B cell (primary cell): Measurements from ENCODE around the gene PIK3R3. TPM values are rescaled to one million over a fixed set of nuclear protein-coding genes. Genes with fewer than 3 reads are reported as not detected.

Experiments
- ATAC-seq: fragments of 200-7000 bp; cut with Tn5 transposase; one replicate; pipeline ENCODE4 v1.10.0; 2021; ENCODE audit warnings: low read depth, mild to moderate bottlenecking, moderate number of reproducible peaks, moderate library complexity
- CTCF ChIA-PET: fragments of 350-600 bp; sonication (Branson Sonifier 250); formaldehyde crosslinking; loops from one replicate; lab custom pipeline; 2021; ENCODE audit warnings: antibody characterized with exemption, inconsistent platforms; lab: Charles Lee
- POLR2A ChIA-PET: fragments of 350-600 bp; sonication (Branson Sonifier 250); formaldehyde crosslinking; loops from one replicate; lab custom pipeline; 2021; ENCODE audit warnings: antibody characterized with exemption; lab: Charles Lee
- DNase-seq: peaks from one replicate; pipeline ENCODE4 v3.0.0; 2013
- H2AFZ ChIP-seq: 2 replicates; pipeline ENCODE4 v1.6.1; 2012; ENCODE audit warnings: mild to moderate bottlenecking, low read depth, low read length; ENCODE audit not compliant: insufficient read depth, poor library complexity, severe bottlenecking
- H3K27ac ChIP-seq, 2 donors: 1 replicate in 1 of 2; 2 replicates in 1 of 2; pipeline ENCODE4 v1.5.1; 2012 to 2013; ENCODE audit warnings: low read length in 2 of 2, mild to moderate bottlenecking in 2 of 2, moderate library complexity in 1 of 2
- H3K27me3 ChIP-seq, 4 experiments: fragments of 200-600 bp in 1 of 4; sonication (generic) in 1 of 4; replicated peaks in 1 of 4; 1 replicate in 2 of 4; 2 replicates in 2 of 4; pipeline versions ENCODE4 v1.6.1 to v1.7.0; 2013 to 2016; ENCODE audit warnings: low read length in 3 of 4, mild to moderate bottlenecking in 2 of 4, mixed read lengths in 1 of 4, moderate library complexity in 1 of 4; ENCODE audit not compliant: insufficient read depth in 4 of 4, control insufficient read depth in 3 of 4; ENCODE audit errors: control extremely low read depth in 1 of 4
- H3K36me3 ChIP-seq, 2 experiments: replicated peaks in 1 of 2; 1 replicate in 1 of 2; 2 replicates in 1 of 2; pipeline versions ENCODE4 v1.6.1 to v1.7.1; 2013; ENCODE audit warnings: low read length in 1 of 2; ENCODE audit not compliant: insufficient read depth in 2 of 2, control insufficient read depth in 1 of 2; ENCODE audit errors: control extremely low read depth in 1 of 2, extremely low read depth in 1 of 2
- H3K4me1 ChIP-seq, 2 donors: fragments of 200-600 bp in 1 of 2; sonication (generic) in 1 of 2; 1 replicate in 1 of 2; 2 replicates in 1 of 2; pipeline versions ENCODE4 v1.5.1 to v1.6.1; 2013 to 2017; ENCODE audit warnings: low read length in 2 of 2; ENCODE audit not compliant: control insufficient read depth in 2 of 2, insufficient read depth in 2 of 2
- H3K4me2 ChIP-seq: replicated peaks from 2 replicates; pipeline ENCODE3; 2012; ENCODE audit warnings: mild to moderate bottlenecking, low read depth, low read length; ENCODE audit not compliant: poor library complexity, severe bottlenecking
- H3K4me3 ChIP-seq, 5 experiments: fragments of 200-600 bp in 1 of 5; sonication (generic) in 1 of 5; 1 replicate in 3 of 5; 2 replicates in 2 of 5; pipeline versions ENCODE4 v1.5.1 to v1.7.0; 2011 to 2016; ENCODE audit warnings: low read length in 4 of 5, mild to moderate bottlenecking in 4 of 5, low read depth in 2 of 5, control low read depth in 1 of 5, moderate library complexity in 1 of 5; ENCODE audit not compliant: insufficient read depth in 1 of 5; ENCODE audit errors: control extremely low read depth in 1 of 5, extremely low read depth in 1 of 5
- H3K79me2 ChIP-seq: fragments of 200-600 bp; sonication (generic); one replicate; pipeline ENCODE4 v1.6.0; 2016; ENCODE audit warnings: low read length; ENCODE audit not compliant: control insufficient read depth, insufficient read depth
- H3K9ac ChIP-seq: fragments of 200-600 bp; sonication (generic); 2 replicates; pipeline ENCODE4 v1.6.1; 2017; ENCODE audit warnings: mild to moderate bottlenecking, low read length, moderate library complexity
- H3K9me3 ChIP-seq, 3 donors: one replicate each; pipeline versions ENCODE4 v1.6.1 to v1.7.1; 2013; ENCODE audit warnings: low read length in 2 of 3; ENCODE audit not compliant: control insufficient read depth in 2 of 3, insufficient read depth in 1 of 3; ENCODE audit errors: control extremely low read depth in 1 of 3
- H4K20me1 ChIP-seq: 2 replicates; pipeline ENCODE4 v1.6.0; 2012; ENCODE audit warnings: mild to moderate bottlenecking, low read length; ENCODE audit not compliant: insufficient read depth, control insufficient read depth, poor library complexity, severe bottlenecking
- H3K27ac Mint-ChIP-seq: one replicate; pipeline ENCODE4 v1.8.0; 2021; ENCODE audit warnings: mixed read lengths
- H3K27me3 Mint-ChIP-seq: one replicate; pipeline ENCODE4 v1.8.0; 2021; ENCODE audit warnings: mixed read lengths
- H3K4me1 Mint-ChIP-seq: one replicate; pipeline ENCODE4 v1.8.0; 2021; ENCODE audit warnings: mixed read lengths
- H3K4me3 Mint-ChIP-seq: one replicate; pipeline ENCODE4 v1.8.0; 2021; ENCODE audit warnings: mixed read lengths
- H3K9me3 Mint-ChIP-seq: one replicate; pipeline ENCODE4 v1.8.0; 2022; ENCODE audit warnings: mixed read lengths; ENCODE audit not compliant: insufficient read depth
- CTCF ChIP-seq: fragments of 200-600 bp; IDR thresholded peaks from one replicate; pipeline ENCODE4 v1.8.0; 2022; ENCODE audit warnings: antibody characterized with exemption, mild to moderate bottlenecking
- EZH2 ChIP-seq: IDR thresholded peaks from 2 replicates; pipeline ENCODE4 v1.6.1; 2012; ENCODE audit warnings: borderline replicate concordance, low read depth, mild to moderate bottlenecking, moderate library complexity, low read length; ENCODE audit not compliant: insufficient read depth, poor library complexity, severe bottlenecking
- WGBS: methylation state at CpG from one replicate; pipeline ENCODE4 v1.1.5; 2013; ENCODE audit warnings: missing lambda C conversion rate; ENCODE audit not compliant: insufficient coverage; 5-methylcytosine and 5-hydroxymethylcytosine counted together
- intact Hi-C: fragments of 100-400 bp; cut with micrococcal nuclease; formaldehyde crosslinking; loops from one replicate; pipeline ENCODE4 v1.10.0; 2022
- polyA plus RNA-seq: library from polyadenylated mRNA; depleted of rRNA; stranded (reverse); fragments of >200 nt; gene quantifications from 2 replicates; pipeline ENCODE4 v1.2.3, GENCODE V29; 2012
- total RNA-seq, 2 donors: library from RNA; stranded (reverse); fragments of 120-200 nt in 1 of 2; gene quantifications; 1 replicate in 1 of 2; 2 replicates in 1 of 2; pipeline versions ENCODE4 v1.2.3 to v1.2.4, GENCODE V29; 2013 to 2022

PIK3R3 gene
- total and polyA plus RNA-seq, 2 donors (not counting 1 experiment from before 2014, with no cell fraction given), result 0.06 to 0.17 TPM

- 85% methylated on average over 13 of the region's 13 CpGs for WGBS
- TF ChIP-seq CTCF (no peak), EZH2 (no peak)
Measured at GRCh38 chr1:46176211-46176865, 43.9 kb upstream of the PIK3R3 start, which contains the start of gene P3R3URF. Gene P3R3URF (minus strand): TSS chr1:46176488. CDS start chr1:46176471, 17 bp downstream.

GRCh38 chr1:46175243-46175642, 42.8 kb upstream of the PIK3R3 start:
- Histone ChIP-seq H3K4me1 (peaks cover 13 to 31% of the 10 kb centered on the region in 2 donors), H3K9ac (no peak overlapping the region), H3K79me2 (no peaks in the 10 kb centered on the region), H3K27ac (no peak overlapping the region), H3K36me3 (no peaks in the 10 kb centered on the region), H3K27me3 (no peaks in the 10 kb centered on the region), H3K4me2 (no peak overlapping the region), H4K20me1 (no peaks in the 10 kb centered on the region), H2AFZ (no peak overlapping the region), H3K4me3 (no peak overlapping the region), H3K9me3 (no peaks in the 10 kb centered on the region)
- ChIA-PET CTCF (interaction anchor here (0.9 to 13.8 kb wide), 2 partner anchors 26 to 138 kb away, joined by 3 to 249 read pairs; no protein-coding TSS in a partner anchor), POLR2A (no interaction called here)
- ATAC-seq (no peak), DNase-seq (no peak)
- 90% methylated on average over 1 of the region's 3 CpGs for WGBS
- Mint-ChIP-seq H3K4me1 (peaks cover 10% of the 10 kb centered on the region), H3K9me3 (no peaks in the 10 kb centered on the region), H3K27me3 (no peaks in the 10 kb centered on the region), H3K27ac (no peak overlapping the region), H3K4me3 (no peak overlapping the region)
- TF ChIP-seq EZH2 (no peak), CTCF (no peak)
- intact Hi-C loops, result loop anchor here (5.0 kb wide), 1 partner anchor 172 kb away; no protein-coding TSS in a partner anchor

More at GRCh38 chr1:46176211-46176865, 43.9 kb upstream of the PIK3R3 start, which contains the start of gene P3R3URF:
- DNase-seq, result no peak
- Mint-ChIP-seq H3K27ac (no peak within 1 kb of the TSS), H3K9me3 (no peaks in the 10 kb centered on the region), H3K4me3 (no peak within 1 kb of the TSS), H3K27me3 (no peaks in the 10 kb centered on the region), H3K4me1 (peaks cover 6% of the 10 kb centered on the region)
- Histone ChIP-seq H3K36me3 (no peaks in the 10 kb centered on the region), H3K4me2 (no peak within 1 kb of the TSS), H2AFZ (no peak within 1 kb of the TSS), H4K20me1 (no peaks in the 10 kb centered on the region), H3K27me3 (no peaks in the 10 kb centered on the region), H3K9me3 (no peaks in the 10 kb centered on the region), H3K9ac (no peak within 1 kb of the TSS), H3K4me3 (no peak within 1 kb of the TSS), H3K27ac (no peak within 1 kb of the TSS), H3K4me1 (peaks cover 10 to 27% of the 10 kb centered on the region in 2 donors), H3K79me2 (no peaks in the 10 kb centered on the region)
- intact Hi-C loops, result loop anchor here (5.0 kb wide), 1 partner anchor 171 kb away; no protein-coding TSS in a partner anchor
- ChIA-PET POLR2A (no interaction called here), CTCF (interaction anchor here (0.9 to 13.8 kb wide), 2 partner anchors 27 to 139 kb away, joined by 3 to 249 read pairs; no protein-coding TSS in a partner anchor)
- ATAC-seq, result no peak
